GM21576 (cell line): Measurements from ENCODE around the gene ENTPD6.
A peak's percentile ranks its signal among the peaks of the same experiment; 100 is the strongest.
"Not testable (repeated sequence)": the region's sequence is repeated elsewhere in the genome, so short reads cannot be mapped to it uniquely, and the experiment has no call there.

ENCODE experiments used
- ATAC-seq: cut with Tn5 transposase; IDR thresholded peaks from one replicate; pipeline ENCODE4 v1.9.1; 2021; ENCODE audit warnings: mild to moderate bottlenecking, moderate library complexity; ENCODE audit not compliant: unreplicated experiment

The ENTPD6 gene

GRCh38 chr20:25222461-25223178, 27.1 kb downstream of the ENTPD6 start:
- ATAC-seq, result no peak

DNA sequence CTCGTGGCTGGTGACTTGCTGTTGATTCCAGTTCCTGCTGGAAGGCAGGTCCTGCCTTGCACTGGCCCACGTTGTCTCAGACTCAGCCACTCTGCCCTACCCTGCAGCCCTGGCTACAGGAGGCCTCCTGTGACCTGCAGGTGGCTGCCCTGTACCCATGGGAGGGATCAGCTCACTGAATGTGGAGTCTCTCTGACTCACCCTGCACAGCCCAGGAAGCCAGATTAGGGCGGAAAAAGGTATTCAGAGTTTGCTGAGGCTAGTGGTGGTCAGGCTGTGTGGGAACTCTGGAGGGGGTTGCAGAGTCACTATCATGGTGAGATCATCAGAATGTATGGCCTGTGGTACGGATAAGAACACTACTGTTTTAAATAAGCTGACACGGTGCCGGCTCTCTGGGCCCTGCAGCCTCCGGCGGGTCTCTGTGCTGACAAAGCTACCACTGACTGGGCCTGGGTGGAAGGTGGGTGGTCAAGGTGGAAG, 27.7 kb downstream of the ENTPD6 start:
- ATAC-seq, result no peak

DNA sequence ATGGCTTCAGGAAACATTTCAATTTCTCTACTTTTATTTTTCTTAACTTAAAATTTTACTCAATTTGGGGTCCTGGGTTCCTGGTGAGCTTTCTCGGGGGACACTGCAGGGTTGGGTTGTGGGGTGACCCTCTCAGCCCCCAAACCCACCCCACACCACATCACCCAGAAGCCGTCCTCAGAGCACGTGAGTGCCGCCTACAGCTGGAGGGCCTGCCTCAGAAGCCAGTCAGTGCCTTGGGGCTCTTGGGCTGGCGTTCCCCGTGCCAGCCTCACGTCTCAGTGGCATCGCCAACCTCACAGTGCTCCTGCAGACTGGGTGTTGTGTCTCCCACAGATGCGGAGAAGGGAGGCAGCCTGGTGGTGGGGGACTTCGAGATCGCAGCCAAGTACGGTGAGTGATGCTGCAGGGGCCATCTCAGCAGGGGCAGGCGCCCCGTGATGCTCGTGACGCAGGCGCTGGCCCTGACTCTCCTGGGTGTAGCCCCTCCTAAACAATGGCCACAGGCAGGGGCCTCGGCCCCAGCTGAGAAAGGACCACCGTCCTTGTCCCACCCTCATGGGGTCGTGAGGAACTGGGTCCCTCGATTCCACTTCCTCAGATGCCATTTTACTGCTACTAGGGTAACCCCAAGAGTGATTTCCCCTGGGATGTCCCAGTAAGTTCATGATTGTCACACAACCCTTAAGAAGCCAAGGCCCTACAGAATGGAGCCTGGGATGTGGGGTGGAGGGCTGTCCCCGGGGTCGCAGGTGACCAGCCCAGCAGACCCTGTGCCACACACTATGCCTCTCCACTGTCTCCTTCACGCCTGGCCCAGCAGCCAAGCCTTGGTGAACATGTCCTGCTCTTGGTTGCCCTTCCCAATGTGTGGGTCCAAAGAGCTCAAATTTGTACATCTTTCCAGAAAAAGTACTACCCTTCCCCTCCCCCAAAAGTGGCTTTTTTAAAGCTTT, 28.5 kb downstream of the ENTPD6 start:
- ATAC-seq, result no peak

GRCh38 chr20:25224941-25225340, 29.4 kb downstream of the ENTPD6 start:
- ATAC-seq, result no peak

DNA sequence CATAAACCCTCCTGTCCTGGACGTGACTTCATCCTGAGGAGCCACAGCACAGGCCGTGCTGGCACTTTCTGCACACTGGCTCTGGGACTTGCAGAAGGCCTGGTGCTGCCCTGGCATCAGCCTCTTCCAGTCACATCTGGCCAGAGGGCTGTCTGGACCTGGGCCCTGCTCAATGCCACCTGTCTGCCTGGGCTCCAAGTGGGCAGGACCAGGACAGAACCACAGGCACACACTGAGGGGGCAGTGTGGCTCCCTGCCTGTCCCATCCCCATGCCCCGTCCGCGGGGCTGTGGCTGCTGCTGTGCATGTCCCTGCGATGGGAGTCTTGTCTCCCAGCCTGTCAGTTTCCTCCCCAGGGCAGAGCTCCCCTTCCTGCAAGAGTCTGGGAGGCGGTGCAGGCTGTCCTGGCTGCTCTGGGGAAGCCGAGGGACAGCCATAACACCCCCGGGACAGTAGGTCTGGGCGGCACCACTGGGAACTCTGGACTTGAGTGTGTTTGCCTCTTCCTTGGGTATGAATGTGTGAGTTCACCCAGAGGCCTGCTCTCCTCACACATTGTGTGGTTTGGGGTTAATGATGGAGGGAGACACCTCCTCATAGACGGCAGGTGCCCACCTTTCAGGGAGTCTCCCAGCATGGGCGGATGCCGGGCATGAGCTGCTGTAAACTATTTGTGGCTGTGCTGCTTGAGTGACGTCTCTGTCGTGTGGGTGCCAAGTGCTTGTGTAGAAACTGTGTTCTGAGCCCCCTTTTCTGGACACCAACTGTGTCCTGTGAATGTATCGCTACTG, 30.3 kb downstream of the ENTPD6 start:
- no peak for ATAC-seq

DNA sequence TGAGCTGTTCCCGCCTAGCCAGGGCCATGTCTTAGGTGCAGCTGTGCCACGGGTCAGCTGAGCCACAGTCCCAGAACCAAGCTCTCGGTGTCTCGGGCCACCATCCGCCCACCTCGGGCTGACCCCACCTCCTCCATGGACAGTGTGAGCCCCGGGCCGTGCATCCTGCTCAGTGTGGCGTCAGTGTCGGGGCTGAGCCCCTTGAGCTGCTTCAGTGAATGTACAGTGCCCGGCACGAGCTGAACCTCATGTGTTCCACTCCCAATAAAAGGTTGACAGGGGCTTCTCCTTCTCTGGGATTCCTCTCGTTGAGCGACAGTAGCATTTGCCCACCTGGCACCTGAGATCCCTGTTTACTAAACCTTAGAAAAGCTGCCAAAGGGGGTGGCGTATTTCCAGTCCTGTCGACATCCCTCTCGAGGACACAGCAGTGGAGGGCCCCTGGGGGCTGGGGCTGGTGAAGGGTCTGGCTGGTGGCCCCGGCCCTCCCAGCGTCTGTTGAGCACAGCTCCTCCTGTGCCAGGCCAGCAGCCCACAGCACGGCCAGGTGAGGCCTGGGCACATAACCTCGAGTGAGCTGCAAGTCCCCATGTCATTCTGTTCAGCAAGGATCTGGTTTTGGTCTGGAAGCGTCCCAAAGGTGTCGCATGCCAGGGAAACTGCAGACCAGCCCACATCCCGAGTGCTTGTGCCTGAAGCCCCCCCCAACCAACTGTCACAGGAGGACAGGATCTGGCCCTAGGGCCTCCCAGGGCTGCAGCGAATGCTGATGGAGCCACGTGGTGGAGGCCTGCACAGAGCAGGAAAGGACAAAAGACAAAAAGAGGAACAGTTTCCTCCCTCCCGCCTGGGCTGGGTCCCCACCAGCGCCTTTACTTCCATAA, 31.2 kb downstream of the ENTPD6 start:
- no peak for ATAC-seq

GRCh38 chr20:25227317-25227831, 31.9 kb downstream of the ENTPD6 start:
- ATAC-seq, result no peak

DNA sequence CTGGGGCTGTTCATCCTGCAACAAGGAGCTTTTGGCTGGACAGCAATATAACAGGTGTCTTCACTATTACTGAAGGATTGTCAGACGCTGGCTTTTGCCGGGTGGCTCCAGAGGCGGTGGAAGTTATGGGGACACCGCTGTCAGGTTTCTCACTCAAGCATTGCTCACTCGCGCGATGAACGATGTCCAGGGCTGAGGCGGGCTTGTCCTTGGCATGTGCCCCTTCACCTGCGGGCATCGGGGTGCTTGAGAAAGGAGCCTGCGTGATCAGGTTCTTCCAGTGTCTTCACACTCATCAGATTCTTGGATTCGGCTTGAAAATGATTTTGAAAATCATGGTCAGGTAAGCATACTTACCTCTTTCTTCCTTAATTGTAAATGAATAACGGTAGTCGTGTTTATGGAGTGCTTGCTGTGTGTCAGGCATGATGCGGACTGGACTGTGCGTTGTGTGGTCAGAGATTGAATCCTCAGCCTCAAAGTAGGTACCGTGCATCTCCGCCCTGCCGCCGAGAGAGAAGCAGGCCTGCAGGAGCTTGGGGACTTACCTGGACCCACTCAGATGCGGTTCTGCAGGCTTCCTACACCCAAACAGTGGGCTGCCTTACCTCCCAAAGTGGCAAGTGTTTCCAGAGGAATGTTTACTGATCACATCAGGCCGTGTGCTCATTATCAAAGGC, 34.1 kb downstream of the ENTPD6 start:
- no peak for ATAC-seq

GRCh38 chr20:25230166-25230831, 34.8 kb downstream of the ENTPD6 start:
- peak; percentile 82 for ATAC-seq

- no peak for ATAC-seq
These were observed 37.7 kb downstream of the ENTPD6 start for GRCh38 chr20:25233016-25233772.

DNA sequence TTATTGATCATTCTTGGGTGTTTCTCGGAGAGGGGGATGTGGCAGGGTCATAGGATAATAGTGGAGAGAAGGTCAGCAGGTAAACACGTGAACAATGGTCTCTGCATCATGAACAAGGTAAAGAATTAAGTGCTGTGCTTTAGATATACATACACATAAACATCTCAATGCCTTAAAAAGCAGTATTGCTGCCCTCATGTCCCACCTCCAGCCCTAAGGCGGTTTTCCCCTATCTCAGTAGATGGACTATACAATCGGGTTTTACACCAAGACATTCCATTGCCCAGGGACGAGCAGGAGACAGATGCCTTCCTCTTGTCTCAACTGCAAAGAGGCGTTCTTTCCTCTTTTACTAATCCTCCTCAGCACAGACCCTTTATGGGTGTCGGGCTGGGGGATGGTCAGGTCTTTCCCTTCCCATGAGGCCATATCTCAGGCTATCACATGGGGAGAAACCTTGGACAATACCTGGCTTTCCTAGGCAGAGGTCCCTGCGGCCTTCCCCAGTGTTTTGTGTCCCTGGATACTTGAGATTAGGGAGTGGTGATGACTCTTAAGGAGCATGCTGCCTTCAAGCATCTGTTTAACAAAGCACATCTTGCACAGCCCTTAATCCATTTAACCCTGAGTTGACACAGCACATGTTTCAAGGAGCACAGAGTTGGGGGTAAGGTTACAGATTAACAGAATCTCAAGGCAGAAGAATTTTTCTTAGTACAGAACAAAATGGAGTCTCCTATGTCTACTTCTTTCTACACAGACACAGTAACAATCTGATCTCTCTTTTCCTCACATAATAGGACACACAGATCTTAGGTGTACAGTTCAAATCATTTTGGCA, 38.7 kb downstream of the ENTPD6 start:
- ATAC-seq, result not testable (repeated sequence)

DNA sequence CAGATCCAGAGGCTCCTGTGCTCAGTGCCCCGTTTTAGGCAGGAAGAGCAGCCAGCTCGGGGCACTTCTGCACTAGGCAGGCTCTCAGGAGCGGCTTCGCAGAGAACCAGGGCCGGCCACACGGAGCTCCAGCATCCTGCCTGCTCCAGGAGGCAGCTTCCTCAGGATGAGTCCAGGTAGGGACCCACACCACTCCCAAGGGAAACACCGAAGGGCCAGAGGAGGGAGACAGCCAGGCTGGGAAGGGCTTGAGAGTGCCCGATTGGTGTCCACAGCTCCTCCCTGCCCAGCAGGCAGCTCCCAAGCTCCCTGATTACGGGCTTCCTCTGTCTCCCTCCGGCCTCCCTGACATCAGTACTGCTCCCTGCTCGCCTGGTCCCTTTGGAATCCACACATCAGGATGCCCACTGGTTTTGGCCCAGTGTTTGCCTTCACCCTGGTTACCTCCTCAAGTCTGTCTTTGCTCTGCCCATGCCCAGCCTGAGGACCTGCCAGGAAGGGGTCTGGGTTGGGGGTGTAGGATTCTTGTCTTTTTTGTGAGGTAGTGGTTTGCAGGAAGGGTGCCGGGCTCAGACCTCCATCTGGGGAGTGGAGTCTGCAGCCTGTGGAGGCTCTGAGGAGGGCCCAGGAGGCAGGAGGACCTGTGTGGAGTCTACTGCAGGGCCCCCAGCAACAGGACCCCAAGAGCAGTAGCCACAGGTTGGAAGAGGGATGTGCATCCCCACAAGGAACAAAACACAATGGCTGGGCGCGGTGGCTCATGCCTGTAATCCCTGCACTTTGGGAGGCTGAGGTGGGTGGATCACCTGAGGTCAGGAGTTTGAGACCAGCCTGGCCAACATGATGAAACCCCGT, 41.2 kb downstream of the ENTPD6 start:
- no peak for ATAC-seq

DNA sequence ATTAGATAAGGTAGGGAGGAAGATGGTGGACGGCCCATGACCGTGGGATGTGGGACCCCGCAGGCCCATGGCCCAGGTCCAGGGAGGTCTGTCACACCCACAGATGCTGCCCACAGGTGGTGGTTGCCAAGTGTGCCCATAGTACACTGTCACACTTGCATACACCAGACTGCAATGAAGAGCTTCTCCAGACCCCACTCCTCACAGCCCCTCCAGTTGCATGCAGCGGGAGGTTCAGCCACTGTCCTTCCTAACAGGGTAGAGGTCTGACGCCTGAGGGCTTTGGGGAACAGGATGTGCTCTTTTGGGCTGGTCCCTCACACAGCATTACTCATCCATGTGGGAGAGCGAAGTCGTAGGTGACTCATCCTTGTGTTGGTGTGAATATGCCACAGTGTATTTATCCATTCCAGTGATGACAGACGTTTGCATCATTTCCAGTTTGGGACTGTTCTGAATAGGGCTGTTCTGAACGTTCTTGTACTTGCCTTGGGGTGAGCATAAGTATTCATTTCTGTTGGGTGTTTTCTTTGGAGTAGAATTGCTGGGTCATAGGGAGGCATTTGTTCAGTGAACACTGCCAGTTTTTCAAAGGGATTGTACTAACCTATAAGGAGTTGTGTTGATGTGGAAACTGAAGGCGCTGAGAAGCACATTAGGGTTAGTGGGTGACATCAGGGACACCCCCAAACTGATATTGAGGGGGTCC, 42.3 kb downstream of the ENTPD6 start:
- peak; percentile 77 for ATAC-seq

DNA sequence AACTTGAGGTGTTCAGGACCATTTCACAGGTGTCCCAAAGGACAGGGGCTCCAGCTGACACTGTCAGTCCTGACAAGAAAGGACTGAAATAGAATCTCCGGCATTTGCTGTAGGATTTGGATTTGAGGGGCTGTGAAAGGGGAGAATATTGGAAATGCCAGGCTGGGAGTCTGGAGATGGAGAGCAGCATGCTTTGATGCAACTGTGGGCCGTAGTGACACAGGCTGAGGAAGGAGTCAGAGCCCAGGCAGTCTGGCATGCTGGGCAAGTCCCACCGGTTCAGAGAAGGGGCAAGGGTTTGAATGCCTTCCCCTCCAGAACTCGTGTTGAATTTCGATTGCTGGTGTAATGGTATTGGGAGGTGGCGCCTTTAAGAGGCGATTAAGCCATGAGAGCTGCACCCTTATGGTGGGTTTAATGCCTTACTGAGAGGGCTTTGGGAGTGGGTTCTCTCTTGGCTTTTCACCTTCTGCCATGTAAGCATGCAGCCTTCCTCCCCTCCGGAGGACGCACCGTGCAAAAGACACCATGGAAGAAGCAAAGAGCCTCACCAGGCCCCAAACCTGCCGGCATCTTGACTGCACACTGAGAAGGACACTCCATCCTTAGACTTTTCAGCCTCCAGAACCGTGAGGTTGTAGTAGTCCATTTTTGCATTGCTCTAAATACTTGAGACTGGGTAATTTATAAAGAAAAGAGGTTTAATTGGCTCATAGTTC, 43.0 kb downstream of the ENTPD6 start:
- no peak for ATAC-seq
